Measurements from ENCODE around the gene ELP2. TPM values are rescaled to one million over a fixed set of nuclear protein-coding genes. Genes with fewer than 3 reads are reported as not detected.

ELP2 gene, protein sequence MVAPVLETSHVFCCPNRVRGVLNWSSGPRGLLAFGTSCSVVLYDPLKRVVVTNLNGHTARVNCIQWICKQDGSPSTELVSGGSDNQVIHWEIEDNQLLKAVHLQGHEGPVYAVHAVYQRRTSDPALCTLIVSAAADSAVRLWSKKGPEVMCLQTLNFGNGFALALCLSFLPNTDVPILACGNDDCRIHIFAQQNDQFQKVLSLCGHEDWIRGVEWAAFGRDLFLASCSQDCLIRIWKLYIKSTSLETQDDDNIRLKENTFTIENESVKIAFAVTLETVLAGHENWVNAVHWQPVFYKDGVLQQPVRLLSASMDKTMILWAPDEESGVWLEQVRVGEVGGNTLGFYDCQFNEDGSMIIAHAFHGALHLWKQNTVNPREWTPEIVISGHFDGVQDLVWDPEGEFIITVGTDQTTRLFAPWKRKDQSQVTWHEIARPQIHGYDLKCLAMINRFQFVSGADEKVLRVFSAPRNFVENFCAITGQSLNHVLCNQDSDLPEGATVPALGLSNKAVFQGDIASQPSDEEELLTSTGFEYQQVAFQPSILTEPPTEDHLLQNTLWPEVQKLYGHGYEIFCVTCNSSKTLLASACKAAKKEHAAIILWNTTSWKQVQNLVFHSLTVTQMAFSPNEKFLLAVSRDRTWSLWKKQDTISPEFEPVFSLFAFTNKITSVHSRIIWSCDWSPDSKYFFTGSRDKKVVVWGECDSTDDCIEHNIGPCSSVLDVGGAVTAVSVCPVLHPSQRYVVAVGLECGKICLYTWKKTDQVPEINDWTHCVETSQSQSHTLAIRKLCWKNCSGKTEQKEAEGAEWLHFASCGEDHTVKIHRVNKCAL
- 39.3 and 43.7 TPM in 2 replicates for total RNA-seq

DNA sequence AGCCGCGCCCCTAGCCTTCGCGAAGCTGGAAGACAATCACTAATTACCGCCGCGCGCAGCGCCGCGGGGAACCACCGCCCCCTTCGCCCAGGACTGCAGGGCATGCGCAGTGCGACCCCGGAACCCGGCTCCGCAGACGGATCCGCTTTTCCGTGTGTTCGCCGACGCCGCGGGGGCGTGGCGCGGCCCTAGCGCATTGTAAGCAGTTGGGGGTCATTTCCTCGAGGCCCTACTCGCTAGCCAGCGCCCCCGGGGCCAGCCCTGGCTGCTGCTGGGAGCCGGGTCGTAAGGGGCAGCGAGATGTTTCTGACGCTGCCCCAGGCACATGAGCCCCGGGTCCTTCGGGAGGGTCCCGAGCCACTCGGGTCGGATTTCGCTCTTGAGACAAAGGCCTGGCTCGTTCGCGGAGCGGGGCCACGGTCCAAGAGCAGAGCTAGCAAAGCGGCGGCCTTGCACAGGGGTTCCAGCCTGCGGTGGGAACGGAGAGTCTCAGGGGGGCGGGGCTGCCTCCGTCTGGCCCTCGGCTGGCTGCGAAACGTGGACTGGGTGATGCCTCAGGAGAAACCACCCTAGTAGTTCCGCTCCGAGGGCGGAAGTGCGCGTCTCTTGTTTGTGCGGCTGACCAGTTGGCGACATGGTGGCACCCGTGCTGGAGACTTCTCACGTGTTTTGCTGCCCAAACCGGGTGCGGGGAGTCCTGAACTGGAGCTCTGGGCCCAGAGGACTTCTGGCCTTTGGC is at the start of gene ELP2, which contains the start of gene SLC39A6:
ELP2 (plus strand) TSS at position 600 of the 739 bp plus-strand sequence; CDS start at position 635, 35 bp downstream.
SLC39A6 (minus strand) TSS at position 41 of the 739 bp plus-strand sequence. CDS start 2,333 bp downstream, outside the sequence.

DNA sequence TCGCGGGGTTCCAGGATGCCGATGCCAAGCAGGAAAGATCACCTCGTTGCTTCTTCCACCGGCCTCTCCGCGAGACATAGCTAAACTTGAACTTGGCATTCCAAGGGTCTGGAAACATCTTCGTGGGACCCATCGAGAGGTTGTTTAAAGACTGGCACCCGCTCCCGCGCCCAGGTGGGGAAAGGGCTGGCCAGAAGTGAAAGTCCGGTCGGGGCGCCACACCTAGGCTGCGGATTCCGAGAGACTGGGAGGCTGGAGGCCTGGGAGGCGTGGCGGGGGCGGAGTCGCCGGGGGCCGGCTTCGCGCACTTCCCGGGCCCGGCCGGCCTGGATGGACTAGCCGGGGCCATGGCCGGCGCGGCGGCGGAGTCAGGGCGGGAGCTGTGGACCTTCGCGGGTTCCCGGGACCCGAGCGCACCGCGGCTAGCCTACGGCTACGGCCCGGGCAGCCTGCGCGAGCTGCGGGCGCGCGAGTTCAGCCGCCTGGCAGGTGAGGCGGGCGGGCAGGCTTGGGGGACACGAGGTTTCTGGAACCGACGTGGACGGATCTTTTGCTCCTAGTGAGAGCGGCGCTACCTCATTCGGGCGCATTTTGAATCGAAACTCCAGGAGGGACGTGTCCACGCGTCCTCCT is 57.6 kb downstream of the ELP2 start, which contains the start of gene MOCOS:
MOCOS (plus strand) TSS at position 305 of the 633 bp plus-strand sequence; CDS start at position 348, 43 bp downstream.

Other genes starting within 250 kb of the ELP2 start
- gene RPRD1A, start 62.3 kb upstream of the ELP2 start, total RNA-seq: 18.2 and 23.5 TPM in 2 replicates
- gene SLC39A6, start 559 bp upstream of the ELP2 start, total RNA-seq: 45.1 and 47.8 TPM in 2 replicates
- gene MOCOS, start 57.6 kb downstream of the ELP2 start, total RNA-seq: 3.1 and 3.2 TPM in 2 replicates
- gene FHOD3, start 167.8 kb downstream of the ELP2 start, total RNA-seq: 0.34 and 1.9 TPM in 2 replicates